ENCODE measurements around the gene FOXO6. TPM values are rescaled to one million over a fixed set of nuclear protein-coding genes. Genes with fewer than 3 reads are reported as not detected.

Gene FOXO6
- total and polyA plus RNA-seq, 12 donors = 0.22 to 7.0 (median 1.2) TPM; not detected in 1

GRCh38 chr1:41399145-41399795 is 38.0 kb downstream of the FOXO6 start:
- TF ChIP-seq CTCF (IDR thresholded peaks at IDR 0.05) (no peak), POLR2A (IDR thresholded peaks at IDR 0.05) (no peak)
- Histone ChIP-seq H3K4me3 (no peak overlapping the region), H3K36me3 (replicated peaks in 1 of 2) (no peaks in the 10 kb centered on the region), H3K27ac (no peak overlapping the region), H3K27me3 (peaks cover 5% of the 10 kb centered on the region), H3K9me3 (replicated peaks in 1 of 3) (no peaks in the 10 kb centered on the region), H3K4me1 (replicated peaks in 1 of 2) (no peaks in the 10 kb centered on the region)
- intact Hi-C loops (cut with DNase I) = no loop called here
- WGBS, 4 donors = 43 to 58% (median 49%) methylated on average over 8 to 13 of the region's 13 CpGs
- peak in 3 of 7 donors; percentile 43 to 54 (median 46) for DNase-seq

- TF ChIP-seq POLR2A (IDR thresholded peaks at IDR 0.05) = no peak
These were observed 39.0 kb downstream of the FOXO6 start for GRCh38 chr1:41400225-41400624.

GRCh38 chr1:41401899-41402298 is 40.7 kb downstream of the FOXO6 start:
- Histone ChIP-seq H3K9me3 (replicated peaks in 1 of 3) (no peaks in the 10 kb centered on the region), H3K27me3 (no peaks in the 10 kb centered on the region), H3K4me3 (no peak overlapping the region), H3K4me1 (replicated peaks in 1 of 2) (no peaks in the 10 kb centered on the region), H3K27ac (no peak overlapping the region), H3K36me3 (replicated peaks in 1 of 2) (no peaks in the 10 kb centered on the region)
- WGBS, 4 donors = 93 to 98% (median 94%) methylated on average over 2 of the region's 2 CpGs
- intact Hi-C loops (cut with DNase I) = no loop called here
- TF ChIP-seq CTCF (IDR thresholded peaks at IDR 0.05) = no peak
- no peak for TF ChIP-seq POLR2A (IDR thresholded peaks at IDR 0.05)
- no peak for DNase-seq

More at GRCh38 chr1:41400225-41400624, 39.0 kb downstream of the FOXO6 start:
- WGBS, 4 donors = 78 to 96% (median 89%) methylated on average over 1 to 3 of the region's 3 CpGs
- DNase-seq = no peak
- Histone ChIP-seq H3K4me1 (replicated peaks in 1 of 2) (no peaks in the 10 kb centered on the region), H3K4me3 (no peak overlapping the region), H3K36me3 (replicated peaks in 1 of 2) (no peaks in the 10 kb centered on the region), H3K27ac (no peak overlapping the region), H3K27me3 (peaks cover 5% of the 10 kb centered on the region), H3K9me3 (replicated peaks in 1 of 3) (no peaks in the 10 kb centered on the region)
- intact Hi-C loops (cut with DNase I) = no loop called here

- 3 to 10% (median 7%) methylated on average over 6 to 10 of the region's 10 CpGs for WGBS, 4 donors
These were observed 43.1 kb downstream of the FOXO6 start for GRCh38 chr1:41404308-41404761.

More at GRCh38 chr1:41404308-41404761, 43.1 kb downstream of the FOXO6 start:
- H3K27ac ChIP-seq = no peak overlapping the region
- intact Hi-C loops (cut with DNase I) = no loop called here
- no peak for DNase-seq
- H3K36me3 ChIP-seq (replicated peaks in 1 of 2) = no peaks in the 10 kb centered on the region
- peaks cover 6% of the 10 kb centered on the region for H3K27me3 ChIP-seq
- H3K4me1 ChIP-seq (replicated peaks in 1 of 2) = no peaks in the 10 kb centered on the region
- no peak overlapping the region for H3K4me3 ChIP-seq
- H3K9me3 ChIP-seq (replicated peaks in 1 of 3) = no peaks in the 10 kb centered on the region
- no peak for TF ChIP-seq CTCF (IDR thresholded peaks at IDR 0.05)
- TF ChIP-seq POLR2A (IDR thresholded peaks at IDR 0.05) = no peak
